ENCODE measurements around the gene DGLUCY.

DNA sequence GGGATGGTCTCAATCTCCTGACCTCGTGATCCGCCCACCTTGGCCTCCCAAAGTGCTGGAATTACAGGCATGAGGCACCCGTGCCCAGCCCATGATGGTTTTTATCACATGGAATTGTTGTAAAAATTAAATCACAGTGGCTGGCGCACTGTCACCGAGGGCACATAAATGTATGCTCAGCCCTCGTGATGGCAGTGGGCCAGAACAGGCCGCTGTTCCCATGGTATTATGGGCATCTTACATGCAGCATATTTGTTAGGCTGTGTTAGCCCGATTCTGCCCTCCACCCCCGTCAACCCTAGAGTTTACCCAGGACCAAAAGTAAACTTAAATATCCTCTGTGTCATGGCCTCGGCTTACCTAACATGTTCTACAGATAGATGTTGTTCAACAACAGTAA, 82.0 kb downstream of the DGLUCY start:
- TF ChIP-seq EZH2 (IDR thresholded peaks at IDR 0.05) (no peak), POLR2A (IDR thresholded peaks at IDR 0.05; ENCODE audit: borderline replicate concordance, extremely low read depth, insufficient read depth, insufficient read length) (no peak), POLR2AphosphoS5 (IDR thresholded peaks at IDR 0.05; ENCODE audit: low read depth, low read length) (no peak), ELF1 (IDR thresholded peaks at IDR 0.05; ENCODE audit: borderline replicate concordance, low read depth) (no peak)
- TF ChIP-seq, protein P1, sequence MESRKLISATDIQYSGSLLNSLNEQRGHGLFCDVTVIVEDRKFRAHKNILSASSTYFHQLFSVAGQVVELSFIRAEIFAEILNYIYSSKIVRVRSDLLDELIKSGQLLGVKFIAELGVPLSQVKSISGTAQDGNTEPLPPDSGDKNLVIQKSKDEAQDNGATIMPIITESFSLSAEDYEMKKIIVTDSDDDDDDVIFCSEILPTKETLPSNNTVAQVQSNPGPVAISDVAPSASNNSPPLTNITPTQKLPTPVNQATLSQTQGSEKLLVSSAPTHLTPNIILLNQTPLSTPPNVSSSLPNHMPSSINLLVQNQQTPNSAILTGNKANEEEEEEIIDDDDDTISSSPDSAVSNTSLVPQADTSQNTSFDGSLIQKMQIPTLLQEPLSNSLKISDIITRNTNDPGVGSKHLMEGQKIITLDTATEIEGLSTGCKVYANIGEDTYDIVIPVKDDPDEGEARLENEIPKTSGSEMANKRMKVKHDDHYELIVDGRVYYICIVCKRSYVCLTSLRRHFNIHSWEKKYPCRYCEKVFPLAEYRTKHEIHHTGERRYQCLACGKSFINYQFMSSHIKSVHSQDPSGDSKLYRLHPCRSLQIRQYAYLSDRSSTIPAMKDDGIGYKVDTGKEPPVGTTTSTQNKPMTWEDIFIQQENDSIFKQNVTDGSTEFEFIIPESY (IDR thresholded peaks at IDR 0.05; ENCODE audit: extremely low read depth, insufficient replicate concordance, low read length), result no peak
- TF ChIP-seq, protein P2, sequence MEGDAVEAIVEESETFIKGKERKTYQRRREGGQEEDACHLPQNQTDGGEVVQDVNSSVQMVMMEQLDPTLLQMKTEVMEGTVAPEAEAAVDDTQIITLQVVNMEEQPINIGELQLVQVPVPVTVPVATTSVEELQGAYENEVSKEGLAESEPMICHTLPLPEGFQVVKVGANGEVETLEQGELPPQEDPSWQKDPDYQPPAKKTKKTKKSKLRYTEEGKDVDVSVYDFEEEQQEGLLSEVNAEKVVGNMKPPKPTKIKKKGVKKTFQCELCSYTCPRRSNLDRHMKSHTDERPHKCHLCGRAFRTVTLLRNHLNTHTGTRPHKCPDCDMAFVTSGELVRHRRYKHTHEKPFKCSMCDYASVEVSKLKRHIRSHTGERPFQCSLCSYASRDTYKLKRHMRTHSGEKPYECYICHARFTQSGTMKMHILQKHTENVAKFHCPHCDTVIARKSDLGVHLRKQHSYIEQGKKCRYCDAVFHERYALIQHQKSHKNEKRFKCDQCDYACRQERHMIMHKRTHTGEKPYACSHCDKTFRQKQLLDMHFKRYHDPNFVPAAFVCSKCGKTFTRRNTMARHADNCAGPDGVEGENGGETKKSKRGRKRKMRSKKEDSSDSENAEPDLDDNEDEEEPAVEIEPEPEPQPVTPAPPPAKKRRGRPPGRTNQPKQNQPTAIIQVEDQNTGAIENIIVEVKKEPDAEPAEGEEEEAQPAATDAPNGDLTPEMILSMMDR (IDR thresholded peaks at IDR 0.05 in 2 of 3, conservative IDR thresholded peaks at IDR 0.05 in 1 of 3; ENCODE audit: borderline replicate concordance in 1 of 3, insufficient read depth in 1 of 3, low read depth in 2 of 3, low read length in 2 of 3), result no peak
- TF ChIP-seq, protein P3, sequence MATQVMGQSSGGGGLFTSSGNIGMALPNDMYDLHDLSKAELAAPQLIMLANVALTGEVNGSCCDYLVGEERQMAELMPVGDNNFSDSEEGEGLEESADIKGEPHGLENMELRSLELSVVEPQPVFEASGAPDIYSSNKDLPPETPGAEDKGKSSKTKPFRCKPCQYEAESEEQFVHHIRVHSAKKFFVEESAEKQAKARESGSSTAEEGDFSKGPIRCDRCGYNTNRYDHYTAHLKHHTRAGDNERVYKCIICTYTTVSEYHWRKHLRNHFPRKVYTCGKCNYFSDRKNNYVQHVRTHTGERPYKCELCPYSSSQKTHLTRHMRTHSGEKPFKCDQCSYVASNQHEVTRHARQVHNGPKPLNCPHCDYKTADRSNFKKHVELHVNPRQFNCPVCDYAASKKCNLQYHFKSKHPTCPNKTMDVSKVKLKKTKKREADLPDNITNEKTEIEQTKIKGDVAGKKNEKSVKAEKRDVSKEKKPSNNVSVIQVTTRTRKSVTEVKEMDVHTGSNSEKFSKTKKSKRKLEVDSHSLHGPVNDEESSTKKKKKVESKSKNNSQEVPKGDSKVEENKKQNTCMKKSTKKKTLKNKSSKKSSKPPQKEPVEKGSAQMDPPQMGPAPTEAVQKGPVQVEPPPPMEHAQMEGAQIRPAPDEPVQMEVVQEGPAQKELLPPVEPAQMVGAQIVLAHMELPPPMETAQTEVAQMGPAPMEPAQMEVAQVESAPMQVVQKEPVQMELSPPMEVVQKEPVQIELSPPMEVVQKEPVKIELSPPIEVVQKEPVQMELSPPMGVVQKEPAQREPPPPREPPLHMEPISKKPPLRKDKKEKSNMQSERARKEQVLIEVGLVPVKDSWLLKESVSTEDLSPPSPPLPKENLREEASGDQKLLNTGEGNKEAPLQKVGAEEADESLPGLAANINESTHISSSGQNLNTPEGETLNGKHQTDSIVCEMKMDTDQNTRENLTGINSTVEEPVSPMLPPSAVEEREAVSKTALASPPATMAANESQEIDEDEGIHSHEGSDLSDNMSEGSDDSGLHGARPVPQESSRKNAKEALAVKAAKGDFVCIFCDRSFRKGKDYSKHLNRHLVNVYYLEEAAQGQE (IDR thresholded peaks at IDR 0.05; ENCODE audit: low read depth), result no peak
- TF ChIP-seq, protein P4, sequence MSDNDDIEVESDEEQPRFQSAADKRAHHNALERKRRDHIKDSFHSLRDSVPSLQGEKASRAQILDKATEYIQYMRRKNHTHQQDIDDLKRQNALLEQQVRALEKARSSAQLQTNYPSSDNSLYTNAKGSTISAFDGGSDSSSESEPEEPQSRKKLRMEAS (IDR thresholded peaks at IDR 0.05), result no peak
